Chondrocyte (in vitro differentiated cells): ENCODE measurements around the gene EDDM13. TPM values are rescaled to one million over a fixed set of nuclear protein-coding genes. Genes with fewer than 3 reads are reported as not detected.

Experiments used
- DNase-seq: peaks from one replicate; pipeline ENCODE4 v3.0.0; 2021; ENCODE audit warnings: mixed read lengths, low spot score
- H3K27ac Mint-ChIP-seq: one replicate; pipeline ENCODE4 v1.8.0; 2021; ENCODE audit warnings: mild to moderate bottlenecking, moderate library complexity, mixed read lengths; ENCODE audit not compliant: unreplicated experiment
- H3K27me3 Mint-ChIP-seq: 2 replicates; pipeline ENCODE4 v1.8.0; 2021; ENCODE audit warnings: low read depth, mixed read lengths
- H3K36me3 Mint-ChIP-seq: 2 replicates; pipeline ENCODE4 v1.8.0; 2021; ENCODE audit warnings: low read depth, mixed read lengths
- H3K4me1 Mint-ChIP-seq: 2 replicates; pipeline ENCODE4 v1.8.0; 2021; ENCODE audit warnings: low read depth, mild to moderate bottlenecking, mixed read lengths
- H3K4me3 Mint-ChIP-seq: one replicate; pipeline ENCODE4 v1.8.0; 2021; ENCODE audit warnings: mild to moderate bottlenecking, moderate library complexity, mixed read lengths; ENCODE audit not compliant: unreplicated experiment
- H3K9me3 Mint-ChIP-seq: 2 replicates; pipeline ENCODE4 v1.8.0; 2021; ENCODE audit warnings: low read depth, mixed read lengths
- CTCF ChIP-seq: fragments of 200-600 bp; sonication (generic); IDR thresholded peaks from 2 replicates; pipeline ENCODE4 v1.5.0; 2021; ENCODE audit warnings: antibody characterized with exemption, mild to moderate bottlenecking, moderate library complexity
- total RNA-seq: library from RNA; stranded (reverse); gene quantifications from 3 replicates; pipeline ENCODE4 v1.2.1, GENCODE V29; 2021

Gene EDDM13
- total RNA-seq, 1 donor from 2014 or later = not detected

- Mint-ChIP-seq H3K9me3 (peaks cover 46% of the 10 kb centered on the region), H3K4me1 (no peaks in the 10 kb centered on the region), H3K4me3 (no peak overlapping the region), H3K27me3 (no peaks in the 10 kb centered on the region), H3K36me3 (peaks cover 5% of the 10 kb centered on the region), H3K27ac (no peak overlapping the region)
- no peak for DNase-seq
- no peak for TF ChIP-seq CTCF
Measured at GRCh38 chr19:56341948-56342347, 69.4 kb downstream of the EDDM13 start.

- H3K4me1 Mint-ChIP-seq = no peaks in the 10 kb centered on the region
- no peak for DNase-seq
- H3K27me3 Mint-ChIP-seq = no peaks in the 10 kb centered on the region
- H3K9me3 Mint-ChIP-seq = peaks cover 32% of the 10 kb centered on the region
- TF ChIP-seq CTCF = no peak
- H3K4me3 Mint-ChIP-seq = no peak overlapping the region
- peaks cover 2% of the 10 kb centered on the region for H3K36me3 Mint-ChIP-seq
- no peak overlapping the region for H3K27ac Mint-ChIP-seq
Measured at GRCh38 chr19:56347163-56347778, 74.7 kb downstream of the EDDM13 start.

DNA sequence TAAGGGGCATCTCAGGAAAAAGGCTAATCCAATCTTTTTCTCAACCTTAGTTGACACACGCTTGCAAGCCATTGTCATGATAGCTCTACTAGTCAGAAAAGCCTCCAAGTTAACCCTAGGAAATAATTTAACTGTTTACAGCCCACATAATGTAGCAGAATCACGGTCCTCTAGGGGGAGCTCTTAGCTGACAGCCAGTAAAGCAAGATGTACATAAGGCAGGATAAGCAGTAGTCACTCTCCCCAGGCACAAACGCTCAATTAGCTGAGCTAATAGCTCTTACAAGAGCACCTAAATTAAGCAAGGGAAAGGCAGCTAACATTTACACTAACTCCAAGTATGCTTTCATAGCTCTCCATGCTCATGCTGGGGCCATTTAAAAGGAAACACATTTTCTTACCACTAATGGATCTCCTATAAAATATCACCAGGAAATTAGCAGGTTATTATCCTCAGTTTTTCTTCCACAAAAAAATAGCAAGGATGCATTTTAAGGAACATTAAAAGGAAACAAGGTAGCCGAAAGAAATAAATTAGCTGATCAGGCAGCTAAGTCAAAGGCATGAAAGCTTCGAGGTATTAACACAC is 75.8 kb downstream of the EDDM13 start:
- Mint-ChIP-seq H3K9me3 (peaks cover 28% of the 10 kb centered on the region), H3K27me3 (no peaks in the 10 kb centered on the region)

DNA sequence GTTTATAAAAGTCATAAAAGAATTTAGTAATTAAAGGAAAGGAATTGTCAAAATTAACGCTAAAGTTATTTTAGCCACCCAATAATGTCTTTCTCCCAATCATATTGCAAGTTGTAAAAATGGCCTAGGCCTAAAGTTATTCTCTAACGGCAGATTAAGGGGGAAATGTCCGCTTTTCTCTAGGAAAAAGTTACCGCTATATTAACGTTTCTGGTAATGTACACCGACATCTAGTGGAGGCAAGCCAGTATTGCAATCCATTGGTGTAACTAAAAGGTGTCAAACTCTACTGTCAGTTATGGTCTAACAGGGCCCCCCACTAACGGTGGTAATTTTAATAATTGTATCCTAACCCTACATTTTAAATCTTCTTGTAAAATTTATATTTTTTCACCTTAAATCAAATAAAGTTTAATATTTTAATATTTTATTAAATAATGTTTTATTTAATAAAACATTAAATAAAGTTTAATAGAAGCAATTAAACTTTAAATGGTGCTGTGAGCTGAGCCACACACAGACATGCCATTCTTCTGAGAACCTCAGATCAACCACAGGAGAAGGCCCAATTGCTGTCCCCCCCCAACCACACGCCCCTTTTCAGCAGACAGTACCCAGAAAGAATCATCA is 78.0 kb downstream of the EDDM13 start:
- TF ChIP-seq CTCF = peak; percentile 85
- DNase-seq = no peak
- Mint-ChIP-seq H3K27ac (no peak overlapping the region), H3K4me3 (no peak overlapping the region), H3K36me3 (peaks cover 2% of the 10 kb centered on the region), H3K4me1 (no peaks in the 10 kb centered on the region), H3K27me3 (no peaks in the 10 kb centered on the region), H3K9me3 (peaks cover 33% of the 10 kb centered on the region)

More for the DNA sequence above, 75.8 kb downstream of the EDDM13 start:
- H3K4me3 Mint-ChIP-seq = no peak overlapping the region
- peak; percentile 45 for TF ChIP-seq CTCF
- H3K36me3 Mint-ChIP-seq = peaks cover 2% of the 10 kb centered on the region
- H3K4me1 Mint-ChIP-seq = no peaks in the 10 kb centered on the region
- DNase-seq = no peak
- no peak overlapping the region for H3K27ac Mint-ChIP-seq

- Mint-ChIP-seq H3K27me3 (no peaks in the 10 kb centered on the region), H3K9me3 (peaks cover 33% of the 10 kb centered on the region), H3K36me3 (peaks cover 4% of the 10 kb centered on the region), H3K4me1 (no peaks in the 10 kb centered on the region), H3K27ac (no peak overlapping the region), H3K4me3 (no peak overlapping the region)
- TF ChIP-seq CTCF = no peak
- DNase-seq = no peak
Measured at GRCh38 chr19:56351208-56351607, 78.7 kb downstream of the EDDM13 start.
